Astrocyte (in vitro differentiated cells and primary cell): Measurements from ENCODE around the gene HESX1.

ENCODE experiments used
- CTCF ChIP-seq: IDR thresholded peaks from 2 replicates; pipeline ENCODE4 v1.5.1; 2011; ENCODE audit warnings: low read depth, mild to moderate bottlenecking, inconsistent platforms, low read length, moderate library complexity; ENCODE audit not compliant: insufficient read depth
- EZH2 ChIP-seq: IDR thresholded peaks from 2 replicates; pipeline ENCODE4 v1.6.1; 2012; ENCODE audit warnings: mild to moderate bottlenecking, low read length, inconsistent platforms; ENCODE audit not compliant: insufficient read depth

- TF ChIP-seq CTCF (no peak), EZH2 (no peak)
Observed at GRCh38 chr3:57157545-57157944, 42.2 kb downstream of the HESX1 start.
